ENCODE measurements around the gene IFT43.

Gene IFT43

GRCh38 chr14:76080025-76080424 is 94.5 kb downstream of the IFT43 start:
- DNase-seq (ENCODE audit: low read depth in 3 of 3) = no peak

GRCh38 chr14:76080471-76080870 is 94.9 kb downstream of the IFT43 start:
- no peak for DNase-seq (ENCODE audit: low read depth in 3 of 3)

- no peak for DNase-seq (ENCODE audit: low read depth in 3 of 3)
Observed at GRCh38 chr14:76081642-76082041, 96.1 kb downstream of the IFT43 start.

GRCh38 chr14:76083796-76084765 is 98.5 kb downstream of the IFT43 start:
- no peak for DNase-seq (ENCODE audit: low read depth in 3 of 3)

- no peak for DNase-seq (ENCODE audit: low read depth in 3 of 3)
Observed at GRCh38 chr14:76085358-76085757, 99.8 kb downstream of the IFT43 start.

- no peak for DNase-seq (ENCODE audit: low read depth in 3 of 3)
Observed at GRCh38 chr14:76086636-76087035, 101.1 kb downstream of the IFT43 start.

GRCh38 chr14:76088326-76088725 is 102.8 kb downstream of the IFT43 start:
- no peak for DNase-seq (ENCODE audit: low read depth in 3 of 3)

GRCh38 chr14:76088771-76089571 is 103.4 kb downstream of the IFT43 start:
- no peak for DNase-seq (ENCODE audit: low read depth in 3 of 3)

- no peak for DNase-seq (ENCODE audit: low read depth in 3 of 3)
Observed at GRCh38 chr14:76089575-76089974, 104.0 kb downstream of the IFT43 start.

- DNase-seq (ENCODE audit: low read depth in 3 of 3) = no peak
Observed at GRCh38 chr14:76090616-76091391, 105.2 kb downstream of the IFT43 start.

GRCh38 chr14:76093077-76093476 is 107.5 kb downstream of the IFT43 start:
- DNase-seq (ENCODE audit: low read depth in 3 of 3) = no peak

GRCh38 chr14:76096257-76096656 is 110.7 kb downstream of the IFT43 start:
- no peak for DNase-seq (ENCODE audit: low read depth in 3 of 3)

- DNase-seq (ENCODE audit: low read depth in 3 of 3) = no peak
Observed at GRCh38 chr14:76097547-76097946, 112.0 kb downstream of the IFT43 start.

GRCh38 chr14:76098047-76098446 is 112.5 kb downstream of the IFT43 start:
- DNase-seq (ENCODE audit: low read depth in 3 of 3) = no peak

- DNase-seq (ENCODE audit: low read depth in 3 of 3) = no peak
Observed at GRCh38 chr14:76098916-76099675, 113.5 kb downstream of the IFT43 start.

- no peak for DNase-seq (ENCODE audit: low read depth in 3 of 3)
Observed at GRCh38 chr14:76100236-76100635, 114.7 kb downstream of the IFT43 start.

- no peak for DNase-seq (ENCODE audit: low read depth in 3 of 3)
Observed at GRCh38 chr14:76101391-76102379, 116.1 kb downstream of the IFT43 start.

- no peak for DNase-seq (ENCODE audit: low read depth in 3 of 3)
Observed at GRCh38 chr14:76104802-76105355, 119.3 kb downstream of the IFT43 start.

- DNase-seq (ENCODE audit: low read depth in 3 of 3) = no peak
Observed at GRCh38 chr14:76106188-76106587, 120.6 kb downstream of the IFT43 start.

All from stimulated activated CD4-positive, alpha-beta T cell treated with anti-CD3 and anti-CD28 coated beads, TNF-alpha, amount 100 ng/mL, for 4 hours (primary cell).